GM21367 (cell line): ENCODE results near the gene EFNA5.

ENCODE experiments used
- ATAC-seq: cut with Tn5 transposase; IDR thresholded peaks from one replicate; pipeline ENCODE4 v1.9.1; 2021; ENCODE audit not compliant: unreplicated experiment

The EFNA5 gene

GRCh38 chr5:107404595-107405374 lies 266.0 kb downstream of the EFNA5 start:
- no peak for ATAC-seq

- no peak for ATAC-seq
These were observed 267.3 kb downstream of the EFNA5 start for GRCh38 chr5:107403228-107403953.

- ATAC-seq = no peak
These were observed 268.1 kb downstream of the EFNA5 start for GRCh38 chr5:107402434-107403227.

- no peak for ATAC-seq
These were observed 269.1 kb downstream of the EFNA5 start for GRCh38 chr5:107401470-107402122.

- no peak for ATAC-seq
These were observed 270.4 kb downstream of the EFNA5 start for GRCh38 chr5:107400328-107400727.

GRCh38 chr5:107398703-107399102 lies 272.0 kb downstream of the EFNA5 start:
- ATAC-seq = no peak

GRCh38 chr5:107396351-107396690 lies 274.4 kb downstream of the EFNA5 start:
- peak; percentile 33 for ATAC-seq

GRCh38 chr5:107395632-107396350 lies 274.9 kb downstream of the EFNA5 start:
- peak; percentile 61 for ATAC-seq

GRCh38 chr5:107393851-107394250 lies 276.9 kb downstream of the EFNA5 start:
- ATAC-seq = no peak

GRCh38 chr5:107391787-107392186 lies 278.9 kb downstream of the EFNA5 start:
- ATAC-seq = no peak

GRCh38 chr5:107389775-107390148 lies 281.0 kb downstream of the EFNA5 start:
- no peak for ATAC-seq

GRCh38 chr5:107389130-107389774 lies 281.5 kb downstream of the EFNA5 start:
- peak; percentile 88 for ATAC-seq

- ATAC-seq = no peak
These were observed 282.4 kb downstream of the EFNA5 start for GRCh38 chr5:107388141-107388861.

GRCh38 chr5:107387526-107388140 lies 283.1 kb downstream of the EFNA5 start:
- no peak for ATAC-seq

- no peak for ATAC-seq
These were observed 285.0 kb downstream of the EFNA5 start for GRCh38 chr5:107385708-107386107.

GRCh38 chr5:107384256-107384655 lies 286.5 kb downstream of the EFNA5 start:
- ATAC-seq = no peak

GRCh38 chr5:107383414-107383813 lies 287.3 kb downstream of the EFNA5 start:
- ATAC-seq = no peak

GRCh38 chr5:107381189-107381856 lies 289.4 kb downstream of the EFNA5 start:
- no peak for ATAC-seq
